ENCODE measurements around the gene NOX1. TPM values are rescaled to one million over a fixed set of nuclear protein-coding genes. Genes with fewer than 3 reads are reported as not detected.

The NOX1 gene
- under 1 TPM; 0.14 to 0.62 TPM for total RNA-seq

- 9% methylated on average over 2 of the region's 2 CpGs for WGBS
- Histone ChIP-seq H3K9me3 (no peaks in the 10 kb centered on the region), H3K27ac (no peak within 1 kb of the TSS), H3K27me3 (replicated peaks; ENCODE audit: insufficient read depth) (no peaks in the 10 kb centered on the region), H3K4me1 (replicated peaks) (no peaks in the 10 kb centered on the region), H3K36me3 (no peaks in the 10 kb centered on the region), H3K4me3 (no peak within 1 kb of the TSS)
- no peak for TF ChIP-seq CTCF (IDR thresholded peaks at IDR 0.05)
- TF ChIP-seq POLR2A (IDR thresholded peaks at IDR 0.05), result no peak
- no peak for TF ChIP-seq POLR2AphosphoS5 (IDR thresholded peaks at IDR 0.05)
- intact Hi-C loops (cut with DNase I), result no loop called here
- no peak for DNase-seq (ENCODE audit: low spot score)
Observed at GRCh38 chrX:100874325-100874724, at the start of gene NOX1. NOX1 (minus strand) TSS chrX:100874359; CDS start chrX:100874139, 220 bp downstream.

- intact Hi-C loops (cut with DNase I), result no loop called here
- H3K27me3 ChIP-seq (replicated peaks; ENCODE audit: insufficient read depth), result no peaks in the 10 kb centered on the region
- no peaks in the 10 kb centered on the region for H3K4me1 ChIP-seq (replicated peaks)
- DNase-seq (ENCODE audit: low spot score), result no peak
- TF ChIP-seq POLR2AphosphoS5 (IDR thresholded peaks at IDR 0.05), result no peak
- no peaks in the 10 kb centered on the region for H3K36me3 ChIP-seq
- no peak overlapping the region for H3K4me3 ChIP-seq
- no peaks in the 10 kb centered on the region for H3K9me3 ChIP-seq
- no peak overlapping the region for H3K27ac ChIP-seq
- 82% methylated on average over 2 of the region's 2 CpGs for WGBS
Observed at GRCh38 chrX:100915562-100915961, 41.4 kb upstream of the NOX1 start.

GRCh38 chrX:100913111-100913510 lies 39.0 kb upstream of the NOX1 start:
- 95% methylated on average over 3 of the region's 3 CpGs for WGBS
- no peak for DNase-seq (ENCODE audit: low spot score)
- no peak overlapping the region for H3K4me3 ChIP-seq
- intact Hi-C loops (cut with DNase I), result no loop called here
- no peaks in the 10 kb centered on the region for H3K27me3 ChIP-seq (replicated peaks; ENCODE audit: insufficient read depth)
- no peaks in the 10 kb centered on the region for H3K9me3 ChIP-seq
- TF ChIP-seq CTCF (IDR thresholded peaks at IDR 0.05) (no peak), POLR2AphosphoS5 (IDR thresholded peaks at IDR 0.05) (no peak), POLR2A (IDR thresholded peaks at IDR 0.05) (no peak)
- no peaks in the 10 kb centered on the region for H3K36me3 ChIP-seq
- no peaks in the 10 kb centered on the region for H3K4me1 ChIP-seq (replicated peaks)
- H3K27ac ChIP-seq, result no peak overlapping the region

GRCh38 chrX:100911731-100912130 lies 37.6 kb upstream of the NOX1 start:
- H3K4me1 ChIP-seq (replicated peaks), result no peaks in the 10 kb centered on the region
- no peak for DNase-seq (ENCODE audit: low spot score)
- intact Hi-C loops (cut with DNase I), result no loop called here
- no peaks in the 10 kb centered on the region for H3K36me3 ChIP-seq
- H3K4me3 ChIP-seq, result no peak overlapping the region
- no peaks in the 10 kb centered on the region for H3K27me3 ChIP-seq (replicated peaks; ENCODE audit: insufficient read depth)
- no peak for TF ChIP-seq POLR2AphosphoS5 (IDR thresholded peaks at IDR 0.05)
- no peak for TF ChIP-seq CTCF (IDR thresholded peaks at IDR 0.05)
- TF ChIP-seq POLR2A (IDR thresholded peaks at IDR 0.05), result no peak
- no peaks in the 10 kb centered on the region for H3K9me3 ChIP-seq
- WGBS, result 79% methylated on average over 1 of the region's 1 CpG
- no peak overlapping the region for H3K27ac ChIP-seq

GRCh38 chrX:100905620-100906019 lies 31.5 kb upstream of the NOX1 start:
- Histone ChIP-seq H3K9me3 (no peaks in the 10 kb centered on the region), H3K36me3 (no peaks in the 10 kb centered on the region), H3K4me3 (no peak overlapping the region), H3K27ac (no peak overlapping the region), H3K4me1 (replicated peaks) (no peaks in the 10 kb centered on the region), H3K27me3 (replicated peaks; ENCODE audit: insufficient read depth) (no peaks in the 10 kb centered on the region)
- no peak for DNase-seq (ENCODE audit: low spot score)
- intact Hi-C loops (cut with DNase I), result no loop called here
- TF ChIP-seq CTCF (IDR thresholded peaks at IDR 0.05), result no peak
- no peak for TF ChIP-seq POLR2AphosphoS5 (IDR thresholded peaks at IDR 0.05)
- no peak for TF ChIP-seq POLR2A (IDR thresholded peaks at IDR 0.05)
